ENCODE data around the gene LUC7L2. TPM values are rescaled to one million over a fixed set of nuclear protein-coding genes. Genes with fewer than 3 reads are reported as not detected.

Gene LUC7L2
- total and polyA plus RNA-seq, 2 experiments from 2014 or later, result 39.7 to 47.3 TPM

GRCh38 chr7:139367438-139368155, 7.9 kb downstream of the LUC7L2 start:
- Histone ChIP-seq H3F3A (ENCODE audit: insufficient read depth) (peaks cover 11% of the 10 kb centered on the region; the same call in 1 of the 2 replicates), H4K20me1 (ENCODE audit: insufficient read depth) (peaks cover 28% of the 10 kb centered on the region), H3K4me3 (no peak overlapping the region), H3K27ac (0 out of 2 replicates have a peak overlapping the region, but pooled peaks have one; percentile 3), H3K9ac (no peak overlapping the region), H2AFZ (no peak overlapping the region), H3K9me2 (ENCODE audit: insufficient read depth) (no peaks in the 10 kb centered on the region), H3K27me3 (replicated peaks; ENCODE audit: insufficient read depth) (no peaks in the 10 kb centered on the region), H3K36me3 (ENCODE audit: low read depth) (peaks cover 23% of the 10 kb centered on the region; the same call in 1 of the 2 replicates), H3K79me2 (ENCODE audit: insufficient read depth) (peaks cover 100% of the 10 kb centered on the region), H3K9me3 (ENCODE audit: low read depth) (no peaks in the 10 kb centered on the region), H3K4me2 (ENCODE audit: unreplicated experiment) (no peak overlapping the region), H3K4me1 (ENCODE audit: insufficient read depth) (peaks cover 26% of the 10 kb centered on the region)
- TF ChIP-seq EZH2phosphoT487 (IDR thresholded peaks at IDR 0.05; ENCODE audit: insufficient read depth, low read depth) (no peak), EZH2 (IDR thresholded peaks at IDR 0.05; ENCODE audit: insufficient read depth, poor library complexity, severe bottlenecking) (no peak)
- in situ Hi-C loops (cut with MboI), result no loop called here
- 81 to 82% methylated on average over 6 of the region's 6 CpGs for WGBS, 2 experiments (ENCODE audit: low coverage in 1 of 2, low lambda C conversion rate in 2 of 2, missing lambda C conversion rate in 2 of 2)
- no peak for DNase-seq

- no peak overlapping the region for H3K9ac ChIP-seq
- no peak for TF ChIP-seq EZH2 (IDR thresholded peaks at IDR 0.05; ENCODE audit: insufficient read depth, poor library complexity, severe bottlenecking)
- no peak for TF ChIP-seq EZH2phosphoT487 (IDR thresholded peaks at IDR 0.05; ENCODE audit: insufficient read depth, low read depth)
- no peaks in the 10 kb centered on the region for H3K9me3 ChIP-seq (ENCODE audit: low read depth)
- no peak overlapping the region for H2AFZ ChIP-seq
- peaks cover 19% of the 10 kb centered on the region for H3K4me1 ChIP-seq (ENCODE audit: insufficient read depth)
- WGBS, 2 experiments (ENCODE audit: low coverage in 1 of 2, low lambda C conversion rate in 2 of 2, missing lambda C conversion rate in 2 of 2), result 80% methylated on average over 5 of the region's 5 CpGs
- no peaks in the 10 kb centered on the region for H3K9me2 ChIP-seq (ENCODE audit: insufficient read depth)
- no peak for DNase-seq
- H3K27ac ChIP-seq, result no peak overlapping the region
- H3K79me2 ChIP-seq (ENCODE audit: insufficient read depth), result peaks cover 100% of the 10 kb centered on the region
- H4K20me1 ChIP-seq (ENCODE audit: insufficient read depth), result peaks cover 34% of the 10 kb centered on the region
- in situ Hi-C loops (cut with MboI), result no loop called here
- H3K4me2 ChIP-seq (ENCODE audit: unreplicated experiment), result no peak overlapping the region
- no peaks in the 10 kb centered on the region for H3K27me3 ChIP-seq (replicated peaks; ENCODE audit: insufficient read depth)
- no peak overlapping the region for H3K4me3 ChIP-seq
- peaks cover 7% of the 10 kb centered on the region; the same call in 1 of the 2 replicates for H3F3A ChIP-seq (ENCODE audit: insufficient read depth)
- H3K36me3 ChIP-seq (ENCODE audit: low read depth), result peaks cover 20% of the 10 kb centered on the region; the same call in 1 of the 2 replicates
These were observed 10.7 kb downstream of the LUC7L2 start for GRCh38 chr7:139370301-139370942.

GRCh38 chr7:139370943-139371313, 11.2 kb downstream of the LUC7L2 start:
- in situ Hi-C loops (cut with MboI), result no loop called here
- Histone ChIP-seq H3K79me2 (ENCODE audit: insufficient read depth) (peaks cover 100% of the 10 kb centered on the region), H3K4me1 (ENCODE audit: insufficient read depth) (peaks cover 14% of the 10 kb centered on the region), H3K9me2 (ENCODE audit: insufficient read depth) (no peaks in the 10 kb centered on the region), H3K36me3 (ENCODE audit: low read depth) (peaks cover 21% of the 10 kb centered on the region), H3K27me3 (replicated peaks; ENCODE audit: insufficient read depth) (no peaks in the 10 kb centered on the region), H3K9ac (no peak overlapping the region), H3K27ac (no peak overlapping the region), H2AFZ (no peak overlapping the region), H3K9me3 (ENCODE audit: low read depth) (no peaks in the 10 kb centered on the region), H4K20me1 (ENCODE audit: insufficient read depth) (peaks cover 28% of the 10 kb centered on the region; the same call in 1 of the 2 replicates), H3K4me2 (ENCODE audit: unreplicated experiment) (no peak overlapping the region), H3K4me3 (no peak overlapping the region), H3F3A (ENCODE audit: insufficient read depth) (peaks cover 2% of the 10 kb centered on the region; the same call in 1 of the 2 replicates)
- 100% methylated on average over 1 of the region's 1 CpG for WGBS, 2 experiments (ENCODE audit: low coverage in 1 of 2, low lambda C conversion rate in 2 of 2, missing lambda C conversion rate in 2 of 2)
- DNase-seq, result no peak
- TF ChIP-seq EZH2 (IDR thresholded peaks at IDR 0.05; ENCODE audit: insufficient read depth, poor library complexity, severe bottlenecking) (no peak), EZH2phosphoT487 (IDR thresholded peaks at IDR 0.05; ENCODE audit: insufficient read depth, low read depth) (no peak)

- WGBS, 2 experiments (ENCODE audit: low coverage in 1 of 2, low lambda C conversion rate in 2 of 2, missing lambda C conversion rate in 2 of 2), result 81 to 84% methylated on average over 6 of the region's 6 CpGs
- in situ Hi-C loops (cut with MboI), result no loop called here
These were observed 14.6 kb downstream of the LUC7L2 start for GRCh38 chr7:139374246-139374645.

More at GRCh38 chr7:139374246-139374645, 14.6 kb downstream of the LUC7L2 start:
- no peak overlapping the region for H3K9ac ChIP-seq
- no peaks in the 10 kb centered on the region for H3K9me3 ChIP-seq (ENCODE audit: low read depth)
- H3K27me3 ChIP-seq (replicated peaks; ENCODE audit: insufficient read depth), result no peaks in the 10 kb centered on the region
- H3K9me2 ChIP-seq (ENCODE audit: insufficient read depth), result no peaks in the 10 kb centered on the region
- DNase-seq, result no peak
- H3K4me1 ChIP-seq (ENCODE audit: insufficient read depth), result peaks cover 6% of the 10 kb centered on the region; the same call in 1 of the 2 replicates
- H3K4me3 ChIP-seq, result no peak overlapping the region
- H3K27ac ChIP-seq, result no peak overlapping the region
- no peak overlapping the region for H3K4me2 ChIP-seq (ENCODE audit: unreplicated experiment)
- no peaks in the 10 kb centered on the region for H3F3A ChIP-seq (ENCODE audit: insufficient read depth)
- H4K20me1 ChIP-seq (ENCODE audit: insufficient read depth), result 0 out of 2 replicates have a peak, but pooled peaks cover 16% of the 10 kb centered on the region
- no peak overlapping the region for H2AFZ ChIP-seq
- TF ChIP-seq EZH2phosphoT487 (IDR thresholded peaks at IDR 0.05; ENCODE audit: insufficient read depth, low read depth) (no peak), EZH2 (IDR thresholded peaks at IDR 0.05; ENCODE audit: insufficient read depth, poor library complexity, severe bottlenecking) (no peak)
- peaks cover 98% of the 10 kb centered on the region for H3K79me2 ChIP-seq (ENCODE audit: insufficient read depth)
- H3K36me3 ChIP-seq (ENCODE audit: low read depth), result peaks cover 31% of the 10 kb centered on the region
